ENCODE data around the gene TEC. TPM values are rescaled to one million over a fixed set of nuclear protein-coding genes. Genes with fewer than 3 reads are reported as not detected.

TEC gene
- total and polyA plus RNA-seq, 7 donors = 0.80 to 2.0 (median 0.92) TPM

DNA sequence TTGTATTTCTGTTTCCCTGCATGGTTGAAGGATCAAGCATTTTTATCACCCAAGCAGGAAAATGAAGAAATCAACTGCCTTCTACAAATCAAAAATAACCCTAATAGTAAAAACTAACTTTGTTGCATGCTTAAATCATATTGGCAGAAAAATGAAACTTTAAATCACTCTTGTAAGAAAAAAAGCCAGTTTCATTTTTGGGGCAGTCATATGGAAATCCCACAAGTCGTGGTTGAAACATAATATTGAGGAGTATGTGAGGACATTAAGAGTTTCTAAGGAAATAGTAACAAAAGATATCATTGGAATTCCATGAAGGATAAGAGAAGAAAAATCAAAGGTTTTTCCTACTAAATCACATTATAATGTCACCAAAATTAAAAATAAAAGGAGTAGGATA lies 8.4 kb downstream of the TEC start:
- H3K4me1 ChIP-seq = no peaks in the 10 kb centered on the region
- H3K27ac ChIP-seq = no peak overlapping the region
- no peaks in the 10 kb centered on the region for H3K27me3 ChIP-seq (ENCODE audit: insufficient read depth in 3 of 3, low read length in 2 of 3)
- H3K4me3 ChIP-seq = no peak overlapping the region
- no peaks in the 10 kb centered on the region for H3K36me3 ChIP-seq (ENCODE audit: insufficient read depth in 1 of 2, low read depth in 1 of 2)
- intact Hi-C loops (cut with DNase I) = no loop called here
- no peaks in the 10 kb centered on the region for H3K9me3 ChIP-seq
- no peak for ATAC-seq
- DNase-seq = no peak
- 24 to 31% (median 28%) methylated on average over 1 of the region's 1 CpG for WGBS, 3 donors
- TF ChIP-seq, protein P1, sequence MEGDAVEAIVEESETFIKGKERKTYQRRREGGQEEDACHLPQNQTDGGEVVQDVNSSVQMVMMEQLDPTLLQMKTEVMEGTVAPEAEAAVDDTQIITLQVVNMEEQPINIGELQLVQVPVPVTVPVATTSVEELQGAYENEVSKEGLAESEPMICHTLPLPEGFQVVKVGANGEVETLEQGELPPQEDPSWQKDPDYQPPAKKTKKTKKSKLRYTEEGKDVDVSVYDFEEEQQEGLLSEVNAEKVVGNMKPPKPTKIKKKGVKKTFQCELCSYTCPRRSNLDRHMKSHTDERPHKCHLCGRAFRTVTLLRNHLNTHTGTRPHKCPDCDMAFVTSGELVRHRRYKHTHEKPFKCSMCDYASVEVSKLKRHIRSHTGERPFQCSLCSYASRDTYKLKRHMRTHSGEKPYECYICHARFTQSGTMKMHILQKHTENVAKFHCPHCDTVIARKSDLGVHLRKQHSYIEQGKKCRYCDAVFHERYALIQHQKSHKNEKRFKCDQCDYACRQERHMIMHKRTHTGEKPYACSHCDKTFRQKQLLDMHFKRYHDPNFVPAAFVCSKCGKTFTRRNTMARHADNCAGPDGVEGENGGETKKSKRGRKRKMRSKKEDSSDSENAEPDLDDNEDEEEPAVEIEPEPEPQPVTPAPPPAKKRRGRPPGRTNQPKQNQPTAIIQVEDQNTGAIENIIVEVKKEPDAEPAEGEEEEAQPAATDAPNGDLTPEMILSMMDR (IDR thresholded peaks at IDR 0.05) = no peak

DNA sequence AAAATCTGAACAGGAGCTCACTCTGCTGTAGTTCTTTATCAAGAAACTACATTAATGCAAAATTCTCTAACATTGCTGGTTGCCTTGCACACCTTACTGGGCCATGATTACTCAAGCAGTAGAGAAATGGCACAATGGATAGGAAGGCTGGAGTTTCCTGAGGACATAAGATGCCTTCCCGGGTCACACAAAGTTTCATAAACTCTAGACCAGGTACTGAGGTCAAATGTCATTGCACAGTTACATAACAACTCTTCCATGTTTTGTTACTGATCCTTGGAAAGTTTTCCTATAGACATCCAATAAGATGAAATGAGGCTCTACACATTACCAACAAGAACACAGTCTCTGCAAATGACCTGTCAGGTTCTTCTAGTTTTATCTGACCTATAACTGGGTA lies 9.9 kb downstream of the TEC start:
- Histone ChIP-seq H3K27me3 (ENCODE audit: insufficient read depth in 3 of 3, low read length in 2 of 3) (no peaks in the 10 kb centered on the region), H3K27ac (no peak overlapping the region), H3K4me1 (no peaks in the 10 kb centered on the region), H3K9me3 (no peaks in the 10 kb centered on the region), H3K36me3 (ENCODE audit: insufficient read depth in 1 of 2, low read depth in 1 of 2) (no peaks in the 10 kb centered on the region), H3K4me3 (no peak overlapping the region)
- intact Hi-C loops (cut with DNase I) = no loop called here
- DNase-seq (no peak), ATAC-seq (no peak)
- TF ChIP-seq, protein P1 (IDR thresholded peaks at IDR 0.05) = no peak
- 60 to 77% (median 76%) methylated on average over 1 of the region's 1 CpG for WGBS, 3 donors

DNA sequence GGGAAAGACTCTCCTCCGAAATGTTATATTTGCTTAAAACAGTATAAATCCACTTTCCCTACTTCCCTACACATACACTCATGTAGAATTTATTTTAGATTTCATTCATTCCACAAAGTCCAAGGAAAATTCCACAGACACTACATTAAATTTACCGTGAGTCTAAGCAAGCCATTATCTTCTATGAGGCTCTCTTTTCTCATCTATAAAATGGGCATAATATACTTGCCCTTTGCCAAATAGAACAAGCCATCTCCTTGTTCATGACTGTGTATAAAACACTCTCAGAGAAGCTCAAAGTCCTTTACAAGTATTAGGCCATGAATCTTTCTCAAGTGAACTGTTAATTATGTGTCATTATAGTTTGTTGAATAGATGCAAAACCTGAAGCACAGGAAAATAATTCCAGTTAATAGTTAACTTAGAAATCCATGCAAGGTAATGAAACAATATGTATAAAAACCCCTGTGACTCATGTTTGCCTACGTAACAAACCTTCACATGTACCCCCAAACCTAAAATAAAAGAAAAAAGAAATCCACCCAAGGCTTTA lies 10.7 kb downstream of the TEC start:
- Histone ChIP-seq H3K36me3 (ENCODE audit: insufficient read depth in 1 of 2, low read depth in 1 of 2) (no peaks in the 10 kb centered on the region), H3K27ac (no peak overlapping the region), H3K4me1 (no peaks in the 10 kb centered on the region), H3K4me3 (no peak overlapping the region), H3K9me3 (no peaks in the 10 kb centered on the region), H3K27me3 (ENCODE audit: insufficient read depth in 3 of 3, low read length in 2 of 3) (no peaks in the 10 kb centered on the region)
- ATAC-seq (no peak), DNase-seq (no peak)
- TF ChIP-seq, protein P1 (IDR thresholded peaks at IDR 0.05) = no peak
- WGBS, 3 donors = 88 to 93% (median 89%) methylated on average over 3 of the region's 3 CpGs
- intact Hi-C loops (cut with DNase I) = no loop called here

DNA sequence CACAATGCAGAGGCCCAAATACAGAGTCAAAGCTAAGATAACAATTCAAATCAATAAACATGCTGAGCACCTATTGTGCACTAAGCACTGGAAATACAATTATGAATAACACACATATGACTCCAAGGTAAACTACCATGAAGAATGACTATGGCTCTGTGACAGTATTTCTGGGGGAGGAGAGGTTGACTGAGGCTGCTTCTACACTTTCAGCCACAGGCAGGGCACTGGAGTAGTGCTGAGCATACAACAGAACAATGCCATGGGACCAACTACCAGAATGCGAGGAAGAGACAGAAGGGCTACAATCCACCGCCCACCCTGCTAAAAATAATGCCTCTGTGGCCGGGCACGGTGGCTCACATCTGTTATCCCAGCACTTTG lies 13.7 kb downstream of the TEC start:
- Histone ChIP-seq H3K4me1 (no peaks in the 10 kb centered on the region), H3K27me3 (ENCODE audit: insufficient read depth in 3 of 3, low read length in 2 of 3) (no peaks in the 10 kb centered on the region), H3K9me3 (no peaks in the 10 kb centered on the region), H3K4me3 (no peak overlapping the region), H3K27ac (no peak overlapping the region), H3K36me3 (ENCODE audit: insufficient read depth in 1 of 2, low read depth in 1 of 2) (no peaks in the 10 kb centered on the region)
- intact Hi-C loops (cut with DNase I) = no loop called here
- ATAC-seq (no peak), DNase-seq (no peak)
- TF ChIP-seq, protein P1 (IDR thresholded peaks at IDR 0.05) = no peak
- 91 to 92% (median 92%) methylated on average over 4 of the region's 4 CpGs for WGBS, 3 donors

All from psoas muscle (tissue), 8 donors.